ENCODE measurements around the gene ATP5PD.

ATP5PD gene

GRCh38 chr17:74990581-74991105, 56.1 kb downstream of the ATP5PD start:
- peak in 1 of 14 donors; percentile 42 for DNase-seq
